ENCODE measurements around the gene CDX2. TPM values are rescaled to one million over a fixed set of nuclear protein-coding genes. Genes with fewer than 3 reads are reported as not detected.

Gene CDX2
- total RNA-seq, 4 donors from 2014 or later, result 119 to 199 (median 136) TPM

DNA sequence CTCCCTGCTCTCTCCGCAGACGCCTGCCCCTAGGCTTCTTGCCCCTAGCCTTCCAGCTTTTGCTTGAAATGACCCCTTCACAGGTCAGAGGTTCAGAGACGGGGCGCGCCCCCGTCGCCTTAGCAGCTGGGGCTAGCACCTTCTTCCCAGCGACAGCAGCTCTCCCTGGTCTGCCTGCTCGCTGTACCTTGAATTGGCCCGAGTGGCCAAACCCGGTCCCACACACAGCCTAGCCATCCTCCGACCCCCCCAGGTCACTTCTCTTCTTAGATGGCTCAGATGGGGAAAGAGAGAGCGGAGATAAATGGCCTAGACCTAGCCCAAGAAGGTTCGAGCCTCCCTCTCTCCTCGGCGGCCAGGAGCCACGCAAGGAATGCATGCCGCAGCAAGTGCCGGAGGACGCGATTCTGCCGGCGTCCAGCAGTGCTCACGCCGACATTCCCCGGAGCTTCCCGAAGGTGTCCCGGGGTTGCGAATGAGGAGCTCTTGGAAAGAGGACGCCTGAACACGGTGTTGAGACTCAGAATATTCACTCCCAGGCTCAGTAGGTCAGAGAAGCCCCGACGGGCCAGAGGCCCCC, 1.3 kb downstream of the CDX2 start:
- Histone ChIP-seq H3K27ac (peak overlapping the region; percentile 75 to 97 (median 92)), H3K36me3 (no peaks in the 10 kb centered on the region), H3K4me1 (peaks cover 4 to 50% (median 27%) of the 10 kb centered on the region in 4 donors), H3K27me3 (peaks cover 97% of the 10 kb centered on the region), H3K9me3 (no peaks in the 10 kb centered on the region), H3K4me3 (peak overlapping the region; percentile 30 to 75 (median 72))
- WGBS, 2 donors (ENCODE audit: low coverage in 1 of 2), result 0 to 4% methylated on average over 1 to 33 of the region's 33 CpGs
- DNase-seq, result no peak
- TF ChIP-seq POLR2AphosphoS5 (IDR thresholded peaks at IDR 0.05) (no peak), EP300 (IDR thresholded peaks at IDR 0.05; ENCODE audit: low read depth) (no peak), POLR2A (IDR thresholded peaks at IDR 0.05) (no peak), CTCF (IDR thresholded peaks at IDR 0.05) (no peak)
- in situ Hi-C loops (cut with MboI; ENCODE audit: low pct_ligation_motif_present in 1 of 4, low pct_unique_long_range_greater_than_20kb in 1 of 4, low sequenced_read_pairs in 3 of 4) (no loop called here), intact Hi-C loops (cut with DNase I; ENCODE audit: low total_unique reads) (no loop called here)

- Histone ChIP-seq H3K4me3 (peak overlapping the region; percentile 30 to 75 (median 72)), H3K4me1 (peaks cover 0 to 50% (median 30%) of the 10 kb centered on the region in 4 donors), H3K27me3 (peaks cover 97% of the 10 kb centered on the region), H3K9me3 (no peaks in the 10 kb centered on the region), H3K36me3 (no peaks in the 10 kb centered on the region), H3K27ac (peak overlapping the region; percentile 75 to 97 (median 92))
- intact Hi-C loops (cut with DNase I; ENCODE audit: low total_unique reads), result no loop called here
- WGBS, 2 donors (ENCODE audit: low coverage in 1 of 2), result 0 to 7% methylated on average over 1 to 17 of the region's 18 CpGs
- DNase-seq, result no peak
- in situ Hi-C loops (cut with MboI; ENCODE audit: low pct_ligation_motif_present in 1 of 4, low pct_unique_long_range_greater_than_20kb in 1 of 4, low sequenced_read_pairs in 3 of 4), result no loop called here
- peak; percentile 74 for TF ChIP-seq POLR2A (IDR thresholded peaks at IDR 0.05)
- peak in 1 of 3 donors; percentile 59 for TF ChIP-seq POLR2AphosphoS5 (IDR thresholded peaks at IDR 0.05)
- no peak for TF ChIP-seq CTCF (IDR thresholded peaks at IDR 0.05)
- TF ChIP-seq EP300 (IDR thresholded peaks at IDR 0.05; ENCODE audit: low read depth), result no peak
Measured at GRCh38 chr13:27967203-27967735, 1.8 kb downstream of the CDX2 start.

GRCh38 chr13:27966641-27967202, 2.4 kb downstream of the CDX2 start:
- intact Hi-C loops (cut with DNase I; ENCODE audit: low total_unique reads), result no loop called here
- Histone ChIP-seq H3K36me3 (no peaks in the 10 kb centered on the region), H3K9me3 (no peaks in the 10 kb centered on the region), H3K27me3 (peaks cover 95% of the 10 kb centered on the region), H3K4me1 (peaks cover 0 to 50% (median 31%) of the 10 kb centered on the region in 4 donors), H3K27ac (peak overlapping the region; percentile 75 to 97 (median 92)), H3K4me3 (peak overlapping the region; percentile 30 to 75 (median 72))
- in situ Hi-C loops (cut with MboI; ENCODE audit: low pct_ligation_motif_present in 1 of 4, low pct_unique_long_range_greater_than_20kb in 1 of 4, low sequenced_read_pairs in 3 of 4), result no loop called here
- TF ChIP-seq CTCF (IDR thresholded peaks at IDR 0.05) (no peak), POLR2AphosphoS5 (IDR thresholded peaks at IDR 0.05) (peak in 1 of 3 donors; percentile 0)
- DNase-seq, result no peak
- WGBS, 2 donors (ENCODE audit: low coverage in 1 of 2), result 9% methylated on average over 29 of the region's 38 CpGs; no CpG with 5 or more reads in 1 of the 2 donors

DNA sequence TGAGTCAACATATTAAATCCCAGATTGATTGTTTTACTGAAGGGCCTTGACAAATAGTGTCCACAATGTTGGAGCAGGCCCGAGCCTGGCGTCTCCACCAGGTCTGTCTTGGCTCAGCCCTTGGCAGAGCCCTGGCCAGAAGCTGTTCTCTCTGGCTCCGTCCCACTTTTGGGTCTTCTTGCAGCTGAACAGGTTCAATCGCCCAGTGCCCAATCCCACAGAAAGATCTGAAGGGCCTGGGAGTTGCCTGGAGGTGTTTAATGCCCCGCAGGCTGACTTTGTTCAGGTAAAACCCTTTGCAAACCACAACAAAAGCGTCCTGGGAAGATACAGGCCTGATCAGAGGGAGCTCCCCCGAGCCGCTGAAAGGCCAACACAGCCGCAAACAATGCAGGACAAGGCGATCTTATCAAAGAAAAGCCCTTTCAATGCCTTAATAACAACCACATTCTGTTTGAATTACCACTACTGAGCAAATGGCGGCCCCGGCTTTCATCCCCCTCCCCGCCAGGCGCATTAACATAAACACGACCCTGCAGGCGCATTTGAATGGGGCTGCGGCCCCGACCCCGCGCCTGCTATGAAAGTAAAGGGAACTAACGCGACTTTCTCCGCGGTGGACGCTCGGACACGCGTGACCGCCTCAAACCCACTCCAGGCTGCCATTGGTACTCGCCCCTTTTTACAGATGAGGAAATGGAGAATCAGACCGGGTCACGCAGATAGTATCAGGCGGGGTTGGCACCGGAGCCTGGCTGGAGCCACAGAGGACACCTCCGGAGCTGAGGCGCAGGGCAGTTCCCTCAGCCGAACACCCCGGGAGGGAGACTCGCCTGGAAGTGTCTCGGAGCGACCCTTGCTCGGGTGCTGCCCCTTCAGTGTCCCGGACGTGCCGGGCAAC, 3.1 kb downstream of the CDX2 start:
- in situ Hi-C loops (cut with MboI; ENCODE audit: low pct_ligation_motif_present in 1 of 4, low pct_unique_long_range_greater_than_20kb in 1 of 4, low sequenced_read_pairs in 3 of 4), result no loop called here
- Histone ChIP-seq H3K27me3 (peaks cover 95% of the 10 kb centered on the region), H3K4me1 (peaks cover 0 to 50% (median 34%) of the 10 kb centered on the region in 4 donors), H3K36me3 (no peaks in the 10 kb centered on the region), H3K4me3 (peak overlapping the region; percentile 30 to 75 (median 72)), H3K9me3 (no peaks in the 10 kb centered on the region), H3K27ac (peak overlapping the region; percentile 75 to 97 (median 92))
- WGBS, 2 donors (ENCODE audit: low coverage in 1 of 2), result 11% methylated on average over 45 of the region's 45 CpGs; no CpG with 5 or more reads in 1 of the 2 donors
- intact Hi-C loops (cut with DNase I; ENCODE audit: low total_unique reads), result no loop called here
- DNase-seq, result peak; percentile 46
- peak; percentile 61 for TF ChIP-seq POLR2A (IDR thresholded peaks at IDR 0.05)
- TF ChIP-seq EP300 (IDR thresholded peaks at IDR 0.05; ENCODE audit: low read depth), result no peak
- no peak for TF ChIP-seq CTCF (IDR thresholded peaks at IDR 0.05)
- peak in 1 of 3 donors; percentile 66 for TF ChIP-seq POLR2AphosphoS5 (IDR thresholded peaks at IDR 0.05)
